Neural crest cell (in vitro differentiated cells): ENCODE measurements around the gene OR2T3. TPM values are rescaled to one million over a fixed set of nuclear protein-coding genes. Genes with fewer than 3 reads are reported as not detected.
"Not testable (repeated sequence)": the region's sequence is repeated elsewhere in the genome, so short reads cannot be mapped to it uniquely, and the experiment has no call there.

Experiments used
- DNase-seq: peaks from one replicate; pipeline ENCODE4 v3.0.0; 2021; ENCODE audit warnings: low read depth, mixed read lengths, low spot score
- H3K27ac Mint-ChIP-seq: one replicate; pipeline ENCODE4 v1.8.0; 2021; ENCODE audit warnings: mild to moderate bottlenecking, mixed read lengths; ENCODE audit not compliant: unreplicated experiment
- H3K27me3 Mint-ChIP-seq: 2 replicates; pipeline ENCODE4 v1.8.0; 2021; ENCODE audit warnings: low read depth, mild to moderate bottlenecking, mixed read lengths
- H3K36me3 Mint-ChIP-seq: 2 replicates; pipeline ENCODE4 v1.8.0; 2021; ENCODE audit warnings: low read depth, mild to moderate bottlenecking, mixed read lengths
- H3K4me1 Mint-ChIP-seq: 2 replicates; pipeline ENCODE4 v1.8.0; 2021; ENCODE audit warnings: mixed read lengths
- H3K4me3 Mint-ChIP-seq: one replicate; pipeline ENCODE4 v1.8.0; 2021; ENCODE audit warnings: mild to moderate bottlenecking, mixed read lengths
- H3K9me3 Mint-ChIP-seq: 2 replicates; pipeline ENCODE4 v1.8.0; 2021; ENCODE audit warnings: mixed read lengths
- CTCF ChIP-seq: fragments of 200-600 bp; sonication (generic); conservative IDR thresholded peaks from 2 replicates; pipeline ENCODE4 v1.5.0; 2021; ENCODE audit warnings: antibody characterized with exemption, mild to moderate bottlenecking
- total RNA-seq: library from RNA; stranded (reverse); gene quantifications from 2 replicates; pipeline ENCODE4 v1.2.1, GENCODE V29; 2021

The OR2T3 gene
- total RNA-seq, 1 donor from 2014 or later = not detected

- H3K36me3 Mint-ChIP-seq, H3K4me3 Mint-ChIP-seq, H3K27ac Mint-ChIP-seq, H3K27me3 Mint-ChIP-seq, H3K4me1 Mint-ChIP-seq, DNase-seq: not testable (repeated sequence)
- peaks cover 11% of the 10 kb centered on the region for H3K9me3 Mint-ChIP-seq
Observed at GRCh38 chr1:248448409-248449074, 24.6 kb upstream of the OR2T3 start.

GRCh38 chr1:248449821-248450465 is 23.2 kb upstream of the OR2T3 start:
- H3K27ac Mint-ChIP-seq, H3K27me3 Mint-ChIP-seq, H3K4me3 Mint-ChIP-seq: not testable (repeated sequence)

GRCh38 chr1:248450466-248451145 is 22.5 kb upstream of the OR2T3 start:
- H3K9me3 Mint-ChIP-seq, H3K4me1 Mint-ChIP-seq, H3K4me3 Mint-ChIP-seq, DNase-seq, H3K27ac Mint-ChIP-seq, H3K27me3 Mint-ChIP-seq, H3K36me3 Mint-ChIP-seq: not testable (repeated sequence)

More at GRCh38 chr1:248449821-248450465, 23.2 kb upstream of the OR2T3 start:
- not testable (repeated sequence) for H3K36me3 Mint-ChIP-seq, H3K4me1 Mint-ChIP-seq, DNase-seq, H3K9me3 Mint-ChIP-seq

- H3K27ac Mint-ChIP-seq, H3K36me3 Mint-ChIP-seq, H3K4me3 Mint-ChIP-seq: not testable (repeated sequence)
Observed at GRCh38 chr1:248453619-248454018, 19.5 kb upstream of the OR2T3 start.

GRCh38 chr1:248455045-248455444 is 18.1 kb upstream of the OR2T3 start:
- not testable (repeated sequence) for H3K9me3 Mint-ChIP-seq, H3K27me3 Mint-ChIP-seq, H3K27ac Mint-ChIP-seq, DNase-seq, H3K4me3 Mint-ChIP-seq, H3K36me3 Mint-ChIP-seq, H3K4me1 Mint-ChIP-seq

More at GRCh38 chr1:248453619-248454018, 19.5 kb upstream of the OR2T3 start:
- H3K4me1 Mint-ChIP-seq, DNase-seq, H3K9me3 Mint-ChIP-seq, H3K27me3 Mint-ChIP-seq: not testable (repeated sequence)

GRCh38 chr1:248456635-248457034 is 16.5 kb upstream of the OR2T3 start:
- H3K4me1 Mint-ChIP-seq, DNase-seq: not testable (repeated sequence)

GRCh38 chr1:248459117-248459516 is 14.0 kb upstream of the OR2T3 start:
- not testable (repeated sequence) for H3K27me3 Mint-ChIP-seq, H3K9me3 Mint-ChIP-seq, H3K4me3 Mint-ChIP-seq, DNase-seq, H3K27ac Mint-ChIP-seq, H3K36me3 Mint-ChIP-seq, H3K4me1 Mint-ChIP-seq

More at GRCh38 chr1:248456635-248457034, 16.5 kb upstream of the OR2T3 start:
- not testable (repeated sequence) for H3K36me3 Mint-ChIP-seq, H3K9me3 Mint-ChIP-seq, H3K27ac Mint-ChIP-seq, H3K27me3 Mint-ChIP-seq, H3K4me3 Mint-ChIP-seq

GRCh38 chr1:248471154-248471553 is 2.0 kb upstream of the OR2T3 start:
- no peak overlapping the region for H3K4me3 Mint-ChIP-seq
- peaks cover 2% of the 10 kb centered on the region for H3K36me3 Mint-ChIP-seq
- DNase-seq = no peak
- TF ChIP-seq CTCF = no peak
- no peak overlapping the region for H3K27ac Mint-ChIP-seq
- no peaks in the 10 kb centered on the region for H3K27me3 Mint-ChIP-seq
- peaks cover 12% of the 10 kb centered on the region for H3K9me3 Mint-ChIP-seq
- H3K4me1 Mint-ChIP-seq = no peaks in the 10 kb centered on the region

GRCh38 chr1:248472111-248472510 is 1.0 kb upstream of the OR2T3 start:
- not testable (repeated sequence) for H3K27me3 Mint-ChIP-seq, H3K4me3 Mint-ChIP-seq, H3K9me3 Mint-ChIP-seq

GRCh38 chr1:248475660-248476059 is 2.5 kb downstream of the OR2T3 start:
- not testable (repeated sequence) for H3K27ac Mint-ChIP-seq, H3K9me3 Mint-ChIP-seq, H3K4me1 Mint-ChIP-seq, H3K4me3 Mint-ChIP-seq, H3K27me3 Mint-ChIP-seq, DNase-seq, H3K36me3 Mint-ChIP-seq

More at GRCh38 chr1:248472111-248472510, 1.0 kb upstream of the OR2T3 start:
- not testable (repeated sequence) for H3K36me3 Mint-ChIP-seq, DNase-seq, H3K4me1 Mint-ChIP-seq, H3K27ac Mint-ChIP-seq

- not testable (repeated sequence) for H3K4me3 Mint-ChIP-seq, H3K27me3 Mint-ChIP-seq, H3K9me3 Mint-ChIP-seq, H3K4me1 Mint-ChIP-seq, H3K27ac Mint-ChIP-seq, DNase-seq, H3K36me3 Mint-ChIP-seq
Observed at GRCh38 chr1:248481686-248482579, 8.8 kb downstream of the OR2T3 start.

- H3K4me3 Mint-ChIP-seq, H3K4me1 Mint-ChIP-seq, H3K27me3 Mint-ChIP-seq, H3K9me3 Mint-ChIP-seq, H3K27ac Mint-ChIP-seq, DNase-seq, H3K36me3 Mint-ChIP-seq: not testable (repeated sequence)
Observed at GRCh38 chr1:248488289-248488688, 15.1 kb downstream of the OR2T3 start, which contains the start of gene OR2T5. OR2T5 (plus strand) TSS chr1:248488589; CDS start chr1:248488589, 0 bp downstream.
